Measurements from ENCODE around the gene TUT7. TPM values are rescaled to one million over a fixed set of nuclear protein-coding genes. Genes with fewer than 3 reads are reported as not detected.
"Not testable (repeated sequence)": the region's sequence is repeated elsewhere in the genome, so short reads cannot be mapped to it uniquely, and the experiment has no call there.

TUT7 gene
- total RNA-seq, 1 donor = 89.8 TPM

- no peak overlapping the region for H3K4me3 ChIP-seq (ENCODE audit: low read length)
- no peaks in the 10 kb centered on the region for H3K9me3 ChIP-seq (ENCODE audit: low read depth, low read length)
- H3K4me1 ChIP-seq (ENCODE audit: insufficient read depth, low read length) = no peaks in the 10 kb centered on the region
- H3K27me3 ChIP-seq (ENCODE audit: insufficient read depth, low read length) = no peaks in the 10 kb centered on the region
Measured at GRCh38 chr9:86329649-86330048, 24.6 kb downstream of the TUT7 start.

DNA sequence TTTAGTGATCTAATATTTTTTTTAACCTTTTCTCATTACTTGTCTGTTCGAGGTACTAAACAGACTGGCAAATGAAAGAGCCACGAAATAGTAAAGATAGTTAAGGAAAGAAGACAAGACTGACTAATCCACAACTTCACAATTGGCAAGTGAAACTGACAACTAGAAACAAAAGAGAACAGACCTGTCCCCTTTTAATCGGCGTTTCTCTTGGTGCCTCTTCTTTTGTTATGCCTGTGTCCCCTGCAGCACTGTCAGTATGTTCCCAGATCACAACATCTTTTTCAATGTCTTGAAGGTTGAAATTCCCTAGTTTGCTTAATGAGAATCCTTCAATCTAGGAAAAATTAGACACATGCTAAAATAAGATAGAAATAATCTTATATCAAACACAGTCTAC lies 26.1 kb downstream of the TUT7 start:
- Histone ChIP-seq H3K9me3 (ENCODE audit: low read depth, low read length) (no peaks in the 10 kb centered on the region), H3K4me1 (ENCODE audit: insufficient read depth, low read length) (no peaks in the 10 kb centered on the region), H3K27me3 (ENCODE audit: insufficient read depth, low read length) (no peaks in the 10 kb centered on the region), H3K4me3 (ENCODE audit: low read length) (no peak overlapping the region)

DNA sequence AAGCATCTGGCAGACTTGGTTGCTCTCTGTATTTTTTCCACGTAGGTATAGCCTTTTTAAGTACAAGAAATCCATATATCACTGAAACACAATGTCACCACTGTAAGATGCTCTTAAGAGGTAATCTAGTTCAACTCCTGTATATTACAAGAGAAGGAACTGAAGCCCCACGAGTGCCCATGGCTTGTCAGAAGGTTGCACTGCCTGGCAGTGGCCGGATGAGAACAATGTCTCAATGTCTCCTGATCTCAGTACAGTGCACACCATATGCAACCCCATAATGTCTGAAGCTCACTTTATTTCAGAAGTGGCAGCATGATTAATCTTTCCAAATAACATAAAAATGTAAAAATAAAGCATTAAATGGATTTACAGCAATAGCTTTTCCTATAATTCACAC lies 27.7 kb downstream of the TUT7 start:
- H3K4me3 ChIP-seq (ENCODE audit: low read length) = no peak overlapping the region
- H3K4me1 ChIP-seq (ENCODE audit: insufficient read depth, low read length) = no peaks in the 10 kb centered on the region
- no peaks in the 10 kb centered on the region for H3K27me3 ChIP-seq (ENCODE audit: insufficient read depth, low read length)
- H3K9me3 ChIP-seq (ENCODE audit: low read depth, low read length) = no peaks in the 10 kb centered on the region

- no peaks in the 10 kb centered on the region for H3K27me3 ChIP-seq (ENCODE audit: insufficient read depth, low read length)
- H3K9me3 ChIP-seq (ENCODE audit: low read depth, low read length) = no peaks in the 10 kb centered on the region
- H3K4me3 ChIP-seq (ENCODE audit: low read length) = no peak overlapping the region
- no peaks in the 10 kb centered on the region for H3K4me1 ChIP-seq (ENCODE audit: insufficient read depth, low read length)
Measured at GRCh38 chr9:86324901-86325300, 29.3 kb downstream of the TUT7 start.

- Histone ChIP-seq H3K9me3 (ENCODE audit: low read depth, low read length) (no peaks in the 10 kb centered on the region), H3K27me3 (ENCODE audit: insufficient read depth, low read length) (no peaks in the 10 kb centered on the region), H3K4me1 (ENCODE audit: insufficient read depth, low read length) (no peaks in the 10 kb centered on the region), H3K4me3 (ENCODE audit: low read length) (no peak overlapping the region)
Measured at GRCh38 chr9:86324308-86324707, 29.9 kb downstream of the TUT7 start.

- no peaks in the 10 kb centered on the region for H3K27me3 ChIP-seq (ENCODE audit: insufficient read depth, low read length)
- H3K4me3 ChIP-seq (ENCODE audit: low read length) = no peak overlapping the region
- H3K4me1 ChIP-seq (ENCODE audit: insufficient read depth, low read length) = no peaks in the 10 kb centered on the region
- H3K9me3 ChIP-seq (ENCODE audit: low read depth, low read length) = no peaks in the 10 kb centered on the region
Measured at GRCh38 chr9:86322973-86323644, 31.1 kb downstream of the TUT7 start.

- Histone ChIP-seq H3K4me1 (ENCODE audit: insufficient read depth, low read length) (no peaks in the 10 kb centered on the region), H3K4me3 (ENCODE audit: low read length) (no peak overlapping the region), H3K27me3 (ENCODE audit: insufficient read depth, low read length) (no peaks in the 10 kb centered on the region), H3K9me3 (ENCODE audit: low read depth, low read length) (no peaks in the 10 kb centered on the region)
Measured at GRCh38 chr9:86321373-86321772, 32.8 kb downstream of the TUT7 start.

- no peaks in the 10 kb centered on the region for H3K4me1 ChIP-seq (ENCODE audit: insufficient read depth, low read length)
- H3K9me3 ChIP-seq (ENCODE audit: low read depth, low read length) = no peaks in the 10 kb centered on the region
- H3K4me3 ChIP-seq (ENCODE audit: low read length) = no peak overlapping the region
- no peaks in the 10 kb centered on the region for H3K27me3 ChIP-seq (ENCODE audit: insufficient read depth, low read length)
Measured at GRCh38 chr9:86318187-86318586, 36.0 kb downstream of the TUT7 start.

- Histone ChIP-seq H3K4me1 (ENCODE audit: insufficient read depth, low read length) (no peaks in the 10 kb centered on the region), H3K27me3 (ENCODE audit: insufficient read depth, low read length) (no peaks in the 10 kb centered on the region), H3K9me3 (ENCODE audit: low read depth, low read length) (no peaks in the 10 kb centered on the region), H3K4me3 (ENCODE audit: low read length) (no peak overlapping the region)
Measured at GRCh38 chr9:86315078-86315477, 39.1 kb downstream of the TUT7 start.

GRCh38 chr9:86312959-86313358 lies 41.3 kb downstream of the TUT7 start:
- not testable (repeated sequence) for H3K9me3 ChIP-seq (ENCODE audit: low read depth, low read length); H3K4me1 ChIP-seq (ENCODE audit: insufficient read depth, low read length); H3K27me3 ChIP-seq (ENCODE audit: insufficient read depth, low read length); H3K4me3 ChIP-seq (ENCODE audit: low read length)

DNA sequence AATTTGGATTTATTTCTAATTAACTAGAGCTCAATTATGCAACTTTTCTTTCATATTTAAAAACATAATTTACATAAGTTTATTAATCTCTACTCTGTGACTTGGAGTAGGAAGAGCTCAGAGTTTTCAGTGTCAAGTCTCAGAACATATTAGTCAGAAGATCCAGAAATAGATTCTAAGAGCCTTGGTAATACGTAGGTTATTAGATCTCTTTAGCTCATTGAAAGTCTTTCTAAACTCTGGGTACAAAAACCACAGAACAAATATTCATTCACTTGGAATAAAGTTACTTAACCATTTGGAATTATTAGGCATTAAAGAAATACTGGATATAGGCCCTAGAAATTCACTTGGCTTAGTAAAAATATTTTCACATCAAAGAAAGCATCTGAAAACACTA lies 45.5 kb downstream of the TUT7 start:
- Histone ChIP-seq H3K9me3 (ENCODE audit: low read depth, low read length) (no peaks in the 10 kb centered on the region), H3K27me3 (ENCODE audit: insufficient read depth, low read length) (no peaks in the 10 kb centered on the region)

GRCh38 chr9:86304236-86304730 lies 49.9 kb downstream of the TUT7 start:
- no peak overlapping the region for H3K4me3 ChIP-seq (ENCODE audit: low read length)
- no peaks in the 10 kb centered on the region for H3K27me3 ChIP-seq (ENCODE audit: insufficient read depth, low read length)
- no peaks in the 10 kb centered on the region for H3K9me3 ChIP-seq (ENCODE audit: low read depth, low read length)
- no peaks in the 10 kb centered on the region for H3K4me1 ChIP-seq (ENCODE audit: insufficient read depth, low read length)

More for the DNA sequence above, 45.5 kb downstream of the TUT7 start:
- H3K4me3 ChIP-seq (ENCODE audit: low read length) = no peak overlapping the region
- no peaks in the 10 kb centered on the region for H3K4me1 ChIP-seq (ENCODE audit: insufficient read depth, low read length)

GRCh38 chr9:86303316-86303975 lies 50.8 kb downstream of the TUT7 start:
- H3K27me3 ChIP-seq (ENCODE audit: insufficient read depth, low read length) = no peaks in the 10 kb centered on the region
- H3K9me3 ChIP-seq (ENCODE audit: low read depth, low read length) = no peaks in the 10 kb centered on the region
- H3K4me1 ChIP-seq (ENCODE audit: insufficient read depth, low read length) = no peaks in the 10 kb centered on the region
- H3K4me3 ChIP-seq (ENCODE audit: low read length) = no peak overlapping the region

GRCh38 chr9:86301686-86302085 lies 52.5 kb downstream of the TUT7 start:
- H3K4me3 ChIP-seq (ENCODE audit: low read length) = no peak overlapping the region
- H3K9me3 ChIP-seq (ENCODE audit: low read depth, low read length) = no peaks in the 10 kb centered on the region
- no peaks in the 10 kb centered on the region for H3K27me3 ChIP-seq (ENCODE audit: insufficient read depth, low read length)
- no peaks in the 10 kb centered on the region for H3K4me1 ChIP-seq (ENCODE audit: insufficient read depth, low read length)

GRCh38 chr9:86300701-86301100 lies 53.5 kb downstream of the TUT7 start:
- Histone ChIP-seq H3K4me3 (ENCODE audit: low read length) (no peak overlapping the region), H3K4me1 (ENCODE audit: insufficient read depth, low read length) (no peaks in the 10 kb centered on the region), H3K9me3 (ENCODE audit: low read depth, low read length) (no peaks in the 10 kb centered on the region), H3K27me3 (ENCODE audit: insufficient read depth, low read length) (no peaks in the 10 kb centered on the region)

- H3K27me3 ChIP-seq (ENCODE audit: insufficient read depth, low read length) = no peaks in the 10 kb centered on the region
- H3K4me3 ChIP-seq (ENCODE audit: low read length) = no peak overlapping the region
- no peaks in the 10 kb centered on the region for H3K9me3 ChIP-seq (ENCODE audit: low read depth, low read length)
- no peaks in the 10 kb centered on the region for H3K4me1 ChIP-seq (ENCODE audit: insufficient read depth, low read length)
Measured at GRCh38 chr9:86298873-86299272, 55.3 kb downstream of the TUT7 start.
